Esophagus squamous epithelium (tissue), 5 donors: ENCODE measurements around the gene NUBP2. TPM values are rescaled to one million over a fixed set of nuclear protein-coding genes. Genes with fewer than 3 reads are reported as not detected.

Experiments used
- DNase-seq: peaks from one replicate; lab custom pipeline; 2025; lab: John Stamatoyannopoulos, UW
- H3K27ac ChIP-seq, 4 donors: fragments of 200-600 bp; sonication (generic); one replicate each; pipeline ENCODE4 v1.5.1; 2016 to 2019; ENCODE audit warnings: mild to moderate bottlenecking in 1 of 4
- H3K27me3 ChIP-seq, 4 donors: fragments of 200-600 bp; sonication (generic); 1 replicate in 3 of 4; 2 replicates in 1 of 4; pipeline versions ENCODE4 v1.5.1 to v1.6.0; 2017 to 2021; ENCODE audit warnings: antibody characterized with exemption in 1 of 4
- H3K36me3 ChIP-seq, 3 donors: fragments of 200-600 bp; sonication (generic); one replicate each; pipeline ENCODE4 v1.5.1; 2016 to 2019
- H3K4me1 ChIP-seq, 3 donors: fragments of 200-600 bp; sonication (generic); one replicate each; pipeline ENCODE4 v1.5.1; 2017 to 2019
- H3K4me3 ChIP-seq, 4 donors: fragments of 200-600 bp; sonication (generic); 1 replicate in 3 of 4; 2 replicates in 1 of 4; pipeline ENCODE4 v1.5.1; 2016 to 2019; ENCODE audit warnings: mild to moderate bottlenecking in 2 of 4, moderate library complexity in 1 of 4
- H3K9me3 ChIP-seq, 3 donors: fragments of 200-600 bp; sonication (generic); one replicate each; pipeline ENCODE4 v1.5.1; 2016 to 2019
- CTCF ChIP-seq, 6 experiments: fragments of 450-650 bp in 4 of 6; fragments of 200-600 bp in 2 of 6; sonication (generic) in 2 of 6; IDR thresholded peaks; one replicate each; pipeline ENCODE4 v1.5.1; 2016 to 2019; ENCODE audit warnings: antibody characterized with exemption in 6 of 6, mild to moderate bottlenecking in 4 of 6, moderate library complexity in 4 of 6
- POLR2A ChIP-seq, 4 donors: fragments of 450-650 bp; IDR thresholded peaks; one replicate each; pipeline ENCODE4 v1.6.1; 2017; ENCODE audit warnings: antibody characterized with exemption in 4 of 4, mild to moderate bottlenecking in 4 of 4, moderate library complexity in 3 of 4
- WGBS, 2 donors: methylation state at CpG; one replicate each; pipeline ENCODE4 v1.1.5; 2018; 5-methylcytosine and 5-hydroxymethylcytosine counted together
- intact Hi-C: fragments of 100-400 bp; cut with DNase I; formaldehyde crosslinking; loops from one replicate; pipeline ENCODE4 v1.15.0; 2022
- total RNA-seq, 4 donors: library from RNA; depleted of rRNA; stranded (reverse); fragments of >200 nt; gene quantifications; one replicate each; pipeline ENCODE4 v1.1.0, GENCODE V29; 2016
- donor health status: DM: yes; HTN: yes; CAD: no.

The NUBP2 gene
- total RNA-seq, 4 donors from 2014 or later = 71.4 to 91.5 (median 79.5) TPM

DNA sequence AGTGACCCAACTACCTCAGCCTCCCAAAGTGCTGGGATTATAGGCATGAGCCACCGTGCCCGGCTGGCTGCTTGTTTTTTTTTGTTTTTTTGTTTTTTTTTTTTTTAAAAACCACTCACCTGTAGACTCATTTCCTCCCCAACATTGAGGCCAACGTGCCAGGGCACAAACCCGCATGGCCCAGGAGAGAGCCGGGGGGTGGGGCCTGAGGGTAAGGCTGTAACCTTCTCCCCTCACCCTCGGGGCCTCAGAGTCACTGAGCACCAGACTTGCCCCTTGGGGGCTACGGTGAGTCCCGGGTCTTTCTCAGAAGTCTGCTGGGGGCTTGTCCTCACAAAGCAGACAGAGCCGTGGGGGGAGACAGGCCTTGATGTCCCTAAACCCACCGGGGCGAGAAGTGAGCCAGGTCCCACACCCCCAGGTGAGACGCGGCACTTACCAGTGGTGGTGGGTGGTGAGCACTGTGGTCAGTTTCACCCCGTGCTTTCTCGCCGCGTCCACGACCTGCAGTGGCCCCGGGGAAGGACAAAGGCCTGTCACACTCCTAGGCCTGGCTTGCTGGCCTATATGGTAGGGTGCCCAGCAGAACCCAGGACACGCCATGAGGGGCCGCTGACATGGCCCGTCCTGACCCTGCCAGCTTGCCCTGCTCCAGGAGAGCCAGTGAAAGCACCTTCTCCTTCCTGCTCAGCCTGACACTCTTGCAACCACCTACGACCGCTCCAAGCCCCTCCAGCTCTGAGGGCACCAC is 39.3 kb downstream of the NUBP2 start:
- Histone ChIP-seq H3K36me3 (peaks cover 16 to 60% (median 29%) of the 10 kb centered on the region in 3 donors), H3K4me3 (no peak overlapping the region)
- no peak for DNase-seq

GRCh38 chr16:1822801-1823200 is 40.0 kb downstream of the NUBP2 start:
- H3K27me3 ChIP-seq = no peaks in the 10 kb centered on the region
- H3K9me3 ChIP-seq = no peaks in the 10 kb centered on the region
- no peak overlapping the region for H3K4me3 ChIP-seq
- no peak for DNase-seq
- H3K4me1 ChIP-seq = peaks cover 16 to 44% (median 16%) of the 10 kb centered on the region in 3 donors
- peaks cover 13 to 52% (median 29%) of the 10 kb centered on the region in 3 donors for H3K36me3 ChIP-seq
- no peak overlapping the region for H3K27ac ChIP-seq
- 91 to 95% methylated on average over 6 of the region's 16 CpGs for WGBS, 2 donors
- TF ChIP-seq POLR2A (IDR thresholded peaks at IDR 0.05) (no peak), CTCF (IDR thresholded peaks at IDR 0.05) (no peak)
- intact Hi-C loops = no loop called here

More for the DNA sequence above, 39.3 kb downstream of the NUBP2 start:
- TF ChIP-seq CTCF (IDR thresholded peaks at IDR 0.05) (no peak), POLR2A (IDR thresholded peaks at IDR 0.05) (no peak)
- intact Hi-C loops = no loop called here
- 39 to 48% methylated on average over 5 to 7 of the region's 24 CpGs for WGBS, 2 donors
- no peak overlapping the region for H3K27ac ChIP-seq
- no peaks in the 10 kb centered on the region for H3K27me3 ChIP-seq
- H3K4me1 ChIP-seq = peaks cover 12 to 40% (median 15%) of the 10 kb centered on the region in 3 donors
- no peaks in the 10 kb centered on the region for H3K9me3 ChIP-seq

DNA sequence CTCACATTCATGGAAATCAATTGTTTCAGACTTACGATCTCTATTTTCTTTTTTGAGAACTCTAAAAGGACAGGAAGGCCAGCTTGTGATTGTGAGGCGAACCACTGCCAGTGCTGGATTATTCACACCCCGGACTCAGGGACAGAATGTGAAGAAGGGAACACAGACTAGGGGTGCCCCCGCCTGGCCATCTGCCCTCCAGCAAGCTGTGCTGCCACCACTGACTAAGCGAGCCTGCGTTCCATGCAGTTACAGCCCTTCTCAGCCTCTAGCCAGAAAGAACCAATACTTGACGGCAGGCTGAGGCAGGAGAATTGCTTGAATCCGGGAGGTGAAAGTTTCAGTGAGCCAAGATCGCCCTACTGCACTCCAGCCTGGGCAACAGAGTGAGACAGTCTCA is 41.1 kb downstream of the NUBP2 start:
- Histone ChIP-seq H3K27ac (no peak overlapping the region), H3K9me3 (no peaks in the 10 kb centered on the region), H3K36me3 (peaks cover 11 to 43% (median 26%) of the 10 kb centered on the region in 3 donors), H3K4me3 (no peak overlapping the region), H3K4me1 (peaks cover 21 to 54% (median 26%) of the 10 kb centered on the region in 3 donors), H3K27me3 (no peaks in the 10 kb centered on the region)
- WGBS, 2 donors = 59 to 60% methylated on average over 5 to 9 of the region's 9 CpGs
- intact Hi-C loops = no loop called here
- TF ChIP-seq POLR2A (IDR thresholded peaks at IDR 0.05) = no peak
- TF ChIP-seq CTCF (IDR thresholded peaks at IDR 0.05) = peak in 1 of 6 experiments; percentile 8
- DNase-seq = no peak

- Histone ChIP-seq H3K4me3 (peak overlapping the region; percentile 61 to 98 (median 92)), H3K36me3 (peaks cover 0 to 43% (median 19%) of the 10 kb centered on the region in 3 donors), H3K9me3 (no peaks in the 10 kb centered on the region), H3K27ac (peak overlapping the region in 3 of 4 donors; percentile 92 to 95 (median 94)), H3K4me1 (peaks cover 27 to 70% (median 39%) of the 10 kb centered on the region in 3 donors), H3K27me3 (no peaks in the 10 kb centered on the region)
- TF ChIP-seq CTCF (IDR thresholded peaks at IDR 0.05) (no peak), POLR2A (IDR thresholded peaks at IDR 0.05) (no peak)
- no peak for DNase-seq
- intact Hi-C loops = no loop called here
- 54 to 62% methylated on average over 9 to 14 of the region's 15 CpGs for WGBS, 2 donors
Measured at GRCh38 chr16:1825381-1825863, 42.7 kb downstream of the NUBP2 start.
